CD4-positive, alpha-beta memory T cell (primary cell): Measurements from ENCODE around the gene CHMP1A. TPM values are rescaled to one million over a fixed set of nuclear protein-coding genes. Genes with fewer than 3 reads are reported as not detected.
"Not testable (repeated sequence)": the region's sequence is repeated elsewhere in the genome, so short reads cannot be mapped to it uniquely, and the experiment has no call there.

Source experiments
- CTCF ChIA-PET: fragments of 350-600 bp; sonication (Branson Sonifier 250); formaldehyde crosslinking; loops from one replicate; lab custom pipeline; 2021; ENCODE audit warnings: inconsistent platforms; ENCODE audit not compliant: partially characterized antibody; lab: Charles Lee
- POLR2A ChIA-PET: fragments of 350-600 bp; sonication (Branson Sonifier 250); formaldehyde crosslinking; loops from one replicate; lab custom pipeline; 2021; ENCODE audit not compliant: partially characterized antibody; lab: Charles Lee
- DNase-seq, 5 donors: peaks; one replicate each; pipeline versions ENCODE4 v3.0.0 to v3.0.0-alpha.2; 2020 to 2022; ENCODE audit warnings: mixed read lengths in 1 of 5
- H3K27ac ChIP-seq: one replicate; pipeline ENCODE4 v1.7.0; 2013; ENCODE audit warnings: low read depth, low read length
- H3K27me3 ChIP-seq: 2 replicates; pipeline ENCODE4 v1.7.0; 2013; ENCODE audit warnings: mild to moderate bottlenecking, low read length, moderate library complexity; ENCODE audit not compliant: insufficient read depth
- H3K36me3 ChIP-seq: 2 replicates; pipeline ENCODE4 v1.7.0; 2013; ENCODE audit warnings: mild to moderate bottlenecking, low read length, moderate library complexity; ENCODE audit not compliant: insufficient read depth
- H3K4me1 ChIP-seq: 2 replicates; pipeline ENCODE4 v1.7.0; 2013; ENCODE audit warnings: mild to moderate bottlenecking, low read length, moderate library complexity; ENCODE audit not compliant: insufficient read depth
- H3K4me3 ChIP-seq, 2 donors: one replicate each; pipeline ENCODE4 v1.7.0; 2013; ENCODE audit warnings: low read length in 2 of 2, mild to moderate bottlenecking in 1 of 2
- H3K9me3 ChIP-seq, 2 donors: one replicate each; pipeline ENCODE4 v1.7.0; 2013; ENCODE audit warnings: low read length in 2 of 2, control low read depth in 1 of 2; ENCODE audit not compliant: control insufficient read depth in 1 of 2
- H3K27ac Mint-ChIP-seq, 7 donors: one replicate each; pipeline ENCODE4 v1.8.0; 2020 to 2021; ENCODE audit warnings: mixed read lengths in 7 of 7, mild to moderate bottlenecking in 6 of 7, inconsistent platforms in 3 of 7, moderate library complexity in 3 of 7
- H3K27me3 Mint-ChIP-seq, 2 donors: one replicate each; pipeline ENCODE4 v1.8.0; 2020 to 2021; ENCODE audit warnings: mixed read lengths in 2 of 2
- H3K36me3 Mint-ChIP-seq, 2 donors: one replicate each; pipeline ENCODE4 v1.8.0; 2020 to 2021; ENCODE audit warnings: mixed read lengths in 2 of 2, inconsistent platforms in 1 of 2, mild to moderate bottlenecking in 1 of 2
- H3K4me1 Mint-ChIP-seq, 4 donors: one replicate each; pipeline ENCODE4 v1.8.0; 2020 to 2021; ENCODE audit warnings: mixed read lengths in 4 of 4, mild to moderate bottlenecking in 1 of 4
- H3K4me3 Mint-ChIP-seq, 8 donors: one replicate each; pipeline ENCODE4 v1.8.0; 2020 to 2021; ENCODE audit warnings: mixed read lengths in 8 of 8, mild to moderate bottlenecking in 7 of 8, moderate library complexity in 6 of 8, inconsistent platforms in 3 of 8
- H3K9me3 Mint-ChIP-seq, 8 donors: one replicate each; pipeline ENCODE4 v1.8.0; 2020 to 2021; ENCODE audit warnings: mixed read lengths in 8 of 8, mild to moderate bottlenecking in 5 of 8, inconsistent platforms in 3 of 8, moderate library complexity in 1 of 8
- intact Hi-C: fragments of 100-400 bp; cut with micrococcal nuclease; formaldehyde crosslinking; loops from one replicate; pipeline ENCODE4 v1.15.1; 2023
- polyA plus RNA-seq, 2 donors: library from polyadenylated mRNA; unstranded; fragments of 300-500 nt; fragmentation: Illumina TruSeq; gene quantifications; one replicate each; pipeline ENCODE4 v1.2.3, GENCODE V29; 2021
- total RNA-seq, 2 experiments: library from RNA; stranded (reverse); gene quantifications; one replicate each; pipeline ENCODE4 v1.2.3, GENCODE V29; 2021

CHMP1A gene
- total and polyA plus RNA-seq, 4 experiments from 2014 or later: 66.5 to 88.9 (median 80.6) TPM

GRCh38 chr16:89687092-89687940 is 29.8 kb upstream of the CHMP1A start:
- Mint-ChIP-seq H3K9me3 (no peaks in the 10 kb centered on the region), H3K4me3 (peak overlapping the region; percentile 80 to 95 (median 84)), H3K27ac (peak overlapping the region; percentile 72 to 91 (median 78)), H3K4me1 (peaks cover 9 to 25% (median 13%) of the 10 kb centered on the region in 4 donors), H3K27me3 (no peaks in the 10 kb centered on the region), H3K36me3 (peaks cover 4 to 18% of the 10 kb centered on the region in 2 donors)
- Histone ChIP-seq H3K27me3 (no peaks in the 10 kb centered on the region), H3K9me3 (no peaks in the 10 kb centered on the region), H3K4me1 (peaks cover 14% of the 10 kb centered on the region), H3K4me3 (peak overlapping the region; percentile 57 to 84), H3K36me3 (peaks cover 12% of the 10 kb centered on the region), H3K27ac (peak overlapping the region; percentile 84)
- POLR2A ChIA-PET: interaction anchor here (0.7 to 2.7 kb wide), 16 partner anchors 10 to 906 kb away, joined by 3 to 37 read pairs (median 4); partner anchors contain the start of genes CHMP1A, SPATA2L, SPATA33 and TCF25
- DNase-seq: no peak
- intact Hi-C loops: no loop called here
- CTCF ChIA-PET: interaction anchor here (1.1 to 2.7 kb wide), 3 partner anchors 13 to 19 kb away, joined by 4 to 33 read pairs (median 7); partner anchors contain the start of gene SPATA2L

GRCh38 chr16:89686520-89687091 is 29.1 kb upstream of the CHMP1A start, which contains the start of gene CDK10:
Gene CDK10, plus strand, starts transcription at chr16:89686689. Its CDS starts 22 bp downstream, at chr16:89686711.
- Histone ChIP-seq H3K36me3 (peaks cover 6% of the 10 kb centered on the region), H3K4me1 (peaks cover 14% of the 10 kb centered on the region), H3K4me3 (peak within 1 kb of the TSS; percentile 57 to 84), H3K27ac (peak within 1 kb of the TSS; percentile 84), H3K27me3 (no peaks in the 10 kb centered on the region), H3K9me3 (no peaks in the 10 kb centered on the region)
- Mint-ChIP-seq H3K9me3 (no peaks in the 10 kb centered on the region), H3K4me3 (peak within 1 kb of the TSS; percentile 84 to 96 (median 92)), H3K36me3 (peaks cover 4 to 16% of the 10 kb centered on the region in 2 donors), H3K27ac (peak within 1 kb of the TSS; percentile 78 to 98 (median 94)), H3K27me3 (no peaks in the 10 kb centered on the region), H3K4me1 (peaks cover 9 to 25% (median 13%) of the 10 kb centered on the region in 4 donors)
- intact Hi-C loops: loop anchor here (1.0 kb wide), 3 partner anchors 14 to 36 kb away; partner anchors contain the start of genes CHMP1A and SPATA33
- DNase-seq: peak; percentile 78 to 95 (median 87)
- CTCF ChIA-PET: interaction anchor here (1.1 to 2.7 kb wide), 3 partner anchors 13 to 19 kb away, joined by 4 to 33 read pairs (median 7); partner anchors contain the start of gene SPATA2L
- POLR2A ChIA-PET: interaction anchor here (0.7 to 2.7 kb wide), 18 partner anchors 10 to 905 kb away, joined by 3 to 37 read pairs (median 4); partner anchors contain the start of genes CHMP1A, SPATA2L, SPATA33 and SPG7

- no peaks in the 10 kb centered on the region for H3K9me3 Mint-ChIP-seq
- Histone ChIP-seq H3K9me3 (no peaks in the 10 kb centered on the region), H3K27ac (peak overlapping the region; percentile 84), H3K36me3 (peaks cover 6% of the 10 kb centered on the region), H3K27me3 (no peaks in the 10 kb centered on the region), H3K4me3 (peak overlapping the region in 1 of 2 donors; percentile 84), H3K4me1 (peaks cover 14% of the 10 kb centered on the region)
- CTCF ChIA-PET: interaction anchor here (1.1 to 2.7 kb wide), 3 partner anchors 14 to 20 kb away, joined by 4 to 33 read pairs (median 7); partner anchors contain the start of gene SPATA2L
- H3K4me3 Mint-ChIP-seq: peak overlapping the region; percentile 51 to 95 (median 90)
- no peak for DNase-seq
- no peaks in the 10 kb centered on the region for H3K27me3 Mint-ChIP-seq
- peak overlapping the region in 4 of 7 donors; percentile 22 to 78 (median 66) for H3K27ac Mint-ChIP-seq
- intact Hi-C loops: loop anchor here (1.0 kb wide), 3 partner anchors 14 to 36 kb away; partner anchors contain the start of genes CHMP1A and SPATA33
- POLR2A ChIA-PET: interaction anchor here (0.7 to 2.7 kb wide), 12 partner anchors 11 to 904 kb away, joined by 3 to 37 read pairs (median 5); partner anchors contain the start of genes CHMP1A, SPATA2L, SPATA33 and SPG7
- H3K36me3 Mint-ChIP-seq: peaks cover 4 to 14% of the 10 kb centered on the region in 2 donors
- H3K4me1 Mint-ChIP-seq: peaks cover 9 to 25% (median 13%) of the 10 kb centered on the region in 4 donors
Observed at GRCh38 chr16:89685916-89686315, 28.4 kb upstream of the CHMP1A start.

- no peaks in the 10 kb centered on the region for H3K4me1 Mint-ChIP-seq
Observed at GRCh38 chr16:89678258-89678657, 20.8 kb upstream of the CHMP1A start.

GRCh38 chr16:89672177-89672941 is 14.9 kb upstream of the CHMP1A start:
- Mint-ChIP-seq H3K9me3 (no peaks in the 10 kb centered on the region), H3K27me3 (no peaks in the 10 kb centered on the region), H3K4me1 (peaks cover 0 to 5% (median 4%) of the 10 kb centered on the region in 4 donors), H3K27ac (no peak overlapping the region), H3K36me3 (no peaks in the 10 kb centered on the region), H3K4me3 (no peak overlapping the region)
- Histone ChIP-seq H3K27me3 (no peaks in the 10 kb centered on the region), H3K9me3 (no peaks in the 10 kb centered on the region), H3K36me3 (no peaks in the 10 kb centered on the region), H3K27ac (no peak overlapping the region), H3K4me3 (no peak overlapping the region), H3K4me1 (no peaks in the 10 kb centered on the region)
- intact Hi-C loops: no loop called here
- ChIA-PET CTCF (no interaction called here), POLR2A (no interaction called here)
- no peak for DNase-seq

More at GRCh38 chr16:89678258-89678657, 20.8 kb upstream of the CHMP1A start:
- Histone ChIP-seq H3K27ac (no peak overlapping the region), H3K27me3 (no peaks in the 10 kb centered on the region), H3K9me3 (no peaks in the 10 kb centered on the region), H3K4me1 (no peaks in the 10 kb centered on the region), H3K36me3 (no peaks in the 10 kb centered on the region), H3K4me3 (no peak overlapping the region)
- no peak for DNase-seq
- no peaks in the 10 kb centered on the region for H3K36me3 Mint-ChIP-seq
- ChIA-PET CTCF (interaction anchor here (1.5 kb wide), 1 partner anchor 22 kb away, joined by 5 read pairs; no protein-coding TSS in a partner anchor), POLR2A (no interaction called here)
- peaks cover 0 to 1% of the 10 kb centered on the region in 2 donors for H3K27me3 Mint-ChIP-seq
- H3K27ac Mint-ChIP-seq: no peak overlapping the region
- intact Hi-C loops: no loop called here
- H3K4me3 Mint-ChIP-seq: no peak overlapping the region
- peaks cover 0 to 2% (median 0%) of the 10 kb centered on the region in 8 donors for H3K9me3 Mint-ChIP-seq

- POLR2A ChIA-PET: interaction anchor here (0.6 kb wide), 1 partner anchor 29 kb away, joined by 3 read pairs; no protein-coding TSS in a partner anchor
- CTCF ChIA-PET: interaction anchor here (0.7 kb wide), 1 partner anchor 188 kb away, joined by 3 read pairs; no protein-coding TSS in a partner anchor
- H3K4me1 Mint-ChIP-seq: not testable (repeated sequence)
Observed at GRCh38 chr16:89671565-89671964, 14.1 kb upstream of the CHMP1A start.

More at GRCh38 chr16:89671565-89671964, 14.1 kb upstream of the CHMP1A start:
- intact Hi-C loops, H3K9me3 Mint-ChIP-seq, DNase-seq, H3K27me3 Mint-ChIP-seq, H3K4me1 ChIP-seq, H3K4me3 Mint-ChIP-seq, H3K36me3 ChIP-seq, H3K27me3 ChIP-seq, H3K27ac ChIP-seq, H3K9me3 ChIP-seq, H3K4me3 ChIP-seq, H3K36me3 Mint-ChIP-seq: not testable (repeated sequence)
- peak overlapping the region in 1 of 7 donors; percentile 73 for H3K27ac Mint-ChIP-seq
